ENCODE results near the gene RABGGTA.

RABGGTA gene

GRCh38 chr14:24304019-24304387, 32.6 kb upstream of the RABGGTA start:
- H3K4me3 ChIP-seq (ENCODE audit: low read length): no peak overlapping the region
- H2BK120ac ChIP-seq (ENCODE audit: low read depth, low read length): no peak overlapping the region
- H3K79me2 ChIP-seq (ENCODE audit: control insufficient read depth, insufficient read depth, low read length): peaks cover 10% of the 10 kb centered on the region
- DNase-seq: no peak
- no peaks in the 10 kb centered on the region for H3K27me3 ChIP-seq (ENCODE audit: insufficient read depth, low read length, poor library complexity)
- no peak overlapping the region for H3K4ac ChIP-seq (ENCODE audit: low read depth, low read length)
- H3K18ac ChIP-seq (ENCODE audit: low read length): no peak overlapping the region
- no CpG with 5 or more reads among the region's 11 CpGs for WGBS (ENCODE audit: extremely low coverage, insufficient coverage, low lambda C conversion rate)
- no peak overlapping the region for H3K23ac ChIP-seq (ENCODE audit: low read length)
- no peak overlapping the region for H3K9ac ChIP-seq (ENCODE audit: low read length)
- H2BK5ac ChIP-seq (ENCODE audit: low read length): no peak overlapping the region
- H2AK5ac ChIP-seq (ENCODE audit: low read length): no peak overlapping the region
- H3K36me3 ChIP-seq (ENCODE audit: control insufficient read depth, insufficient read depth, low read length): peaks cover 7% of the 10 kb centered on the region
- H4K5ac ChIP-seq (ENCODE audit: low read length): no peak overlapping the region
- no peak overlapping the region for H2BK15ac ChIP-seq (replicated peaks; ENCODE audit: low read depth)
- no peak overlapping the region for H3K27ac ChIP-seq (ENCODE audit: low read depth, low read length)
- peaks cover 15% of the 10 kb centered on the region for H3K79me1 ChIP-seq (ENCODE audit: low read length)
- no peak overlapping the region for H3K56ac ChIP-seq (ENCODE audit: low read length)
- H3K4me2 ChIP-seq (ENCODE audit: low read length): no peak overlapping the region
- H4K8ac ChIP-seq (ENCODE audit: low read depth, low read length): no peak overlapping the region
- peaks cover 5% of the 10 kb centered on the region for H3K4me1 ChIP-seq (ENCODE audit: control insufficient read depth, low read depth, low read length)

- Histone ChIP-seq H2BK15ac (replicated peaks; ENCODE audit: low read depth) (no peak overlapping the region), H4K5ac (ENCODE audit: low read length) (no peak overlapping the region), H3K9ac (ENCODE audit: low read length) (peak overlapping the region; percentile 86), H3K79me2 (ENCODE audit: control insufficient read depth, insufficient read depth, low read length) (peaks cover 10% of the 10 kb centered on the region), H3K56ac (ENCODE audit: low read length) (peak overlapping the region; percentile 90), H3K18ac (ENCODE audit: low read length) (no peak overlapping the region), H3K4me3 (ENCODE audit: low read length) (peak overlapping the region; percentile 87), H3K23ac (ENCODE audit: low read length) (no peak overlapping the region), H2BK120ac (ENCODE audit: low read depth, low read length) (no peak overlapping the region), H3K27me3 (ENCODE audit: insufficient read depth, low read length, poor library complexity) (no peaks in the 10 kb centered on the region), H2AK5ac (ENCODE audit: low read length) (no peak overlapping the region), H2BK5ac (ENCODE audit: low read length) (no peak overlapping the region), H3K79me1 (ENCODE audit: low read length) (peaks cover 15% of the 10 kb centered on the region), H3K36me3 (ENCODE audit: control insufficient read depth, insufficient read depth, low read length) (peaks cover 5% of the 10 kb centered on the region), H4K8ac (ENCODE audit: low read depth, low read length) (no peak overlapping the region), H3K27ac (ENCODE audit: low read depth, low read length) (no peak overlapping the region), H3K4ac (ENCODE audit: low read depth, low read length) (no peak overlapping the region), H3K4me2 (ENCODE audit: low read length) (peak overlapping the region; percentile 80), H3K4me1 (ENCODE audit: control insufficient read depth, low read depth, low read length) (peaks cover 8% of the 10 kb centered on the region)
- no peak for DNase-seq
- WGBS (ENCODE audit: extremely low coverage, insufficient coverage, low lambda C conversion rate): no CpG with 5 or more reads among the region's 16 CpGs
Observed at GRCh38 chr14:24300326-24300980, 29.1 kb upstream of the RABGGTA start.

GRCh38 chr14:24299255-24300191, 28.1 kb upstream of the RABGGTA start, which contains the start of the genes DHRS1 and NOP9:
TSS of gene DHRS1 (minus strand) at chr14:24299780. CDS start at chr14:24299106, 674 bp downstream.
TSS of gene NOP9 (plus strand) at chr14:24299850. CDS start at chr14:24299955, 105 bp downstream.
- H3K36me3 ChIP-seq (ENCODE audit: control insufficient read depth, insufficient read depth, low read length): peaks cover 5% of the 10 kb centered on the region
- no peak within 1 kb of the TSS for H2AK5ac ChIP-seq (ENCODE audit: low read length)
- no peak within 1 kb of the TSS for H3K4ac ChIP-seq (ENCODE audit: low read depth, low read length)
- peaks cover 10% of the 10 kb centered on the region for H3K79me2 ChIP-seq (ENCODE audit: control insufficient read depth, insufficient read depth, low read length)
- H3K9ac ChIP-seq (ENCODE audit: low read length): peak within 1 kb of the TSS; percentile 93
- H3K4me2 ChIP-seq (ENCODE audit: low read length): peak within 1 kb of the TSS; percentile 91
- peak within 1 kb of the TSS; percentile 87 for H3K4me3 ChIP-seq (ENCODE audit: low read length)
- no peak within 1 kb of the TSS for H2BK5ac ChIP-seq (ENCODE audit: low read length)
- H3K18ac ChIP-seq (ENCODE audit: low read length): no peak within 1 kb of the TSS
- no peak within 1 kb of the TSS for H3K27ac ChIP-seq (ENCODE audit: low read depth, low read length)
- no peak within 1 kb of the TSS for H2BK120ac ChIP-seq (ENCODE audit: low read depth, low read length)
- H3K27me3 ChIP-seq (ENCODE audit: insufficient read depth, low read length, poor library complexity): no peaks in the 10 kb centered on the region
- H4K5ac ChIP-seq (ENCODE audit: low read length): no peak within 1 kb of the TSS
- peaks cover 8% of the 10 kb centered on the region for H3K4me1 ChIP-seq (ENCODE audit: control insufficient read depth, low read depth, low read length)
- peak within 1 kb of the TSS; percentile 86 for H3K23ac ChIP-seq (ENCODE audit: low read length)
- peaks cover 15% of the 10 kb centered on the region for H3K79me1 ChIP-seq (ENCODE audit: low read length)
- no peak within 1 kb of the TSS for H4K8ac ChIP-seq (ENCODE audit: low read depth, low read length)
- DNase-seq: peak; percentile 95
- no CpG with 5 or more reads among the region's 75 CpGs for WGBS (ENCODE audit: extremely low coverage, insufficient coverage, low lambda C conversion rate)
- no peak within 1 kb of the TSS for H2BK15ac ChIP-seq (replicated peaks; ENCODE audit: low read depth)
- H3K56ac ChIP-seq (ENCODE audit: low read length): peak within 1 kb of the TSS; percentile 95

- WGBS (ENCODE audit: extremely low coverage, insufficient coverage, low lambda C conversion rate): no CpG with 5 or more reads among the region's 7 CpGs
- Histone ChIP-seq H3K79me2 (ENCODE audit: control insufficient read depth, insufficient read depth, low read length) (peaks cover 10% of the 10 kb centered on the region), H4K8ac (ENCODE audit: low read depth, low read length) (no peak overlapping the region), H2BK15ac (replicated peaks; ENCODE audit: low read depth) (no peak overlapping the region), H3K79me1 (ENCODE audit: low read length) (peaks cover 15% of the 10 kb centered on the region), H2AK5ac (ENCODE audit: low read length) (no peak overlapping the region), H3K18ac (ENCODE audit: low read length) (no peak overlapping the region), H2BK5ac (ENCODE audit: low read length) (no peak overlapping the region), H3K9ac (ENCODE audit: low read length) (peak overlapping the region; percentile 93), H3K4me2 (ENCODE audit: low read length) (peak overlapping the region; percentile 91), H3K56ac (ENCODE audit: low read length) (peak overlapping the region; percentile 95), H3K23ac (ENCODE audit: low read length) (peak overlapping the region; percentile 86), H3K4me1 (ENCODE audit: control insufficient read depth, low read depth, low read length) (peaks cover 8% of the 10 kb centered on the region), H2BK120ac (ENCODE audit: low read depth, low read length) (no peak overlapping the region), H3K36me3 (ENCODE audit: control insufficient read depth, insufficient read depth, low read length) (peaks cover 3% of the 10 kb centered on the region), H3K27me3 (ENCODE audit: insufficient read depth, low read length, poor library complexity) (no peaks in the 10 kb centered on the region), H3K4me3 (ENCODE audit: low read length) (peak overlapping the region; percentile 84), H4K5ac (ENCODE audit: low read length) (no peak overlapping the region), H3K27ac (ENCODE audit: low read depth, low read length) (no peak overlapping the region), H3K4ac (ENCODE audit: low read depth, low read length) (no peak overlapping the region)
- DNase-seq: peak; percentile 59
Observed at GRCh38 chr14:24298892-24299254, 27.5 kb upstream of the RABGGTA start.

- Histone ChIP-seq H2BK120ac (ENCODE audit: low read depth, low read length) (no peak overlapping the region), H3K79me2 (ENCODE audit: control insufficient read depth, insufficient read depth, low read length) (peaks cover 10% of the 10 kb centered on the region), H3K4me3 (ENCODE audit: low read length) (no peak overlapping the region), H3K9ac (ENCODE audit: low read length) (no peak overlapping the region), H3K36me3 (ENCODE audit: control insufficient read depth, insufficient read depth, low read length) (peaks cover 2% of the 10 kb centered on the region), H3K18ac (ENCODE audit: low read length) (no peak overlapping the region), H3K23ac (ENCODE audit: low read length) (no peak overlapping the region), H3K27ac (ENCODE audit: low read depth, low read length) (no peak overlapping the region), H4K8ac (ENCODE audit: low read depth, low read length) (no peak overlapping the region), H2BK5ac (ENCODE audit: low read length) (no peak overlapping the region), H4K5ac (ENCODE audit: low read length) (no peak overlapping the region), H3K56ac (ENCODE audit: low read length) (no peak overlapping the region), H3K79me1 (ENCODE audit: low read length) (peaks cover 15% of the 10 kb centered on the region), H2AK5ac (ENCODE audit: low read length) (no peak overlapping the region), H3K4me2 (ENCODE audit: low read length) (no peak overlapping the region), H3K27me3 (ENCODE audit: insufficient read depth, low read length, poor library complexity) (no peaks in the 10 kb centered on the region), H3K4me1 (ENCODE audit: control insufficient read depth, low read depth, low read length) (peaks cover 8% of the 10 kb centered on the region), H2BK15ac (replicated peaks; ENCODE audit: low read depth) (no peak overlapping the region), H3K4ac (ENCODE audit: low read depth, low read length) (no peak overlapping the region)
- DNase-seq: peak; percentile 85
- WGBS (ENCODE audit: extremely low coverage, insufficient coverage, low lambda C conversion rate): no CpG with 5 or more reads among the region's 5 CpGs
Observed at GRCh38 chr14:24297190-24297964, 26.0 kb upstream of the RABGGTA start.
